ENCODE results near the gene TUSC2. TPM values are rescaled to one million over a fixed set of nuclear protein-coding genes. Genes with fewer than 3 reads are reported as not detected.

TUSC2 gene
- polyA plus RNA-seq, 1 donor from 2014 or later: 88.8 TPM

DNA sequence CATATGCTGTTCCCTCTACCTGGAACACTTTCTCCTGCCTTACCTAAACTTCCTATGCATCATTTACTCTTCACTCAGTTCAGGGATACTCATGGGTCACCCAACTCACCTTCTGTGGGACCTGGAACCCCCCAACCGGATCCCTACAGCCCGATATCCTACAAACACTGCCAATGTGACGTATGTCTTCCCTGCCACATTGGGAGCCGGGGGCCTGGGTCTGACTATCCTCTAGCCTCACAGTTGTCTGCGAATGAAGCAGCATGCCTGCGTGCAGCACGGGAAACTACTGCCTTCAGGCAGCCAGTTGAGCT is 22.1 kb upstream of the TUSC2 start:
- Histone ChIP-seq H3K36me3 (ENCODE audit: insufficient read depth, low read length) (no peaks in the 10 kb centered on the region), H2AFZ (ENCODE audit: low read depth, low read length) (peak overlapping the region; percentile 57), H4K20me1 (ENCODE audit: insufficient read depth) (no peaks in the 10 kb centered on the region), H3K4me3 (ENCODE audit: low read length) (peak overlapping the region; percentile 77), H3K27me3 (ENCODE audit: insufficient read depth, low read depth, low read length) (peaks cover 6% of the 10 kb centered on the region), H3F3A (ENCODE audit: insufficient read depth, low read length, poor library complexity, severe bottlenecking) (no peaks in the 10 kb centered on the region), H3K9ac (ENCODE audit: low read length) (peak overlapping the region; percentile 76), H3K4me2 (ENCODE audit: low read length) (peak overlapping the region; percentile 94), H3K9me2 (ENCODE audit: insufficient read depth, low read length) (no peaks in the 10 kb centered on the region), H3K27ac (ENCODE audit: low read length) (peak overlapping the region; percentile 86), H3K9me3 (ENCODE audit: low read length) (no peaks in the 10 kb centered on the region), H3K79me2 (replicated peaks; ENCODE audit: insufficient read depth, low read length) (peaks cover 7% of the 10 kb centered on the region)
- TF ChIP-seq, protein P1, sequence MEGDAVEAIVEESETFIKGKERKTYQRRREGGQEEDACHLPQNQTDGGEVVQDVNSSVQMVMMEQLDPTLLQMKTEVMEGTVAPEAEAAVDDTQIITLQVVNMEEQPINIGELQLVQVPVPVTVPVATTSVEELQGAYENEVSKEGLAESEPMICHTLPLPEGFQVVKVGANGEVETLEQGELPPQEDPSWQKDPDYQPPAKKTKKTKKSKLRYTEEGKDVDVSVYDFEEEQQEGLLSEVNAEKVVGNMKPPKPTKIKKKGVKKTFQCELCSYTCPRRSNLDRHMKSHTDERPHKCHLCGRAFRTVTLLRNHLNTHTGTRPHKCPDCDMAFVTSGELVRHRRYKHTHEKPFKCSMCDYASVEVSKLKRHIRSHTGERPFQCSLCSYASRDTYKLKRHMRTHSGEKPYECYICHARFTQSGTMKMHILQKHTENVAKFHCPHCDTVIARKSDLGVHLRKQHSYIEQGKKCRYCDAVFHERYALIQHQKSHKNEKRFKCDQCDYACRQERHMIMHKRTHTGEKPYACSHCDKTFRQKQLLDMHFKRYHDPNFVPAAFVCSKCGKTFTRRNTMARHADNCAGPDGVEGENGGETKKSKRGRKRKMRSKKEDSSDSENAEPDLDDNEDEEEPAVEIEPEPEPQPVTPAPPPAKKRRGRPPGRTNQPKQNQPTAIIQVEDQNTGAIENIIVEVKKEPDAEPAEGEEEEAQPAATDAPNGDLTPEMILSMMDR (IDR thresholded peaks at IDR 0.05; ENCODE audit: poor library complexity, severe bottlenecking): no peak
- TF ChIP-seq EP300 (conservative IDR thresholded peaks at IDR 0.05; ENCODE audit: poor library complexity, severe bottlenecking): no peak
- TF ChIP-seq, protein P2, sequence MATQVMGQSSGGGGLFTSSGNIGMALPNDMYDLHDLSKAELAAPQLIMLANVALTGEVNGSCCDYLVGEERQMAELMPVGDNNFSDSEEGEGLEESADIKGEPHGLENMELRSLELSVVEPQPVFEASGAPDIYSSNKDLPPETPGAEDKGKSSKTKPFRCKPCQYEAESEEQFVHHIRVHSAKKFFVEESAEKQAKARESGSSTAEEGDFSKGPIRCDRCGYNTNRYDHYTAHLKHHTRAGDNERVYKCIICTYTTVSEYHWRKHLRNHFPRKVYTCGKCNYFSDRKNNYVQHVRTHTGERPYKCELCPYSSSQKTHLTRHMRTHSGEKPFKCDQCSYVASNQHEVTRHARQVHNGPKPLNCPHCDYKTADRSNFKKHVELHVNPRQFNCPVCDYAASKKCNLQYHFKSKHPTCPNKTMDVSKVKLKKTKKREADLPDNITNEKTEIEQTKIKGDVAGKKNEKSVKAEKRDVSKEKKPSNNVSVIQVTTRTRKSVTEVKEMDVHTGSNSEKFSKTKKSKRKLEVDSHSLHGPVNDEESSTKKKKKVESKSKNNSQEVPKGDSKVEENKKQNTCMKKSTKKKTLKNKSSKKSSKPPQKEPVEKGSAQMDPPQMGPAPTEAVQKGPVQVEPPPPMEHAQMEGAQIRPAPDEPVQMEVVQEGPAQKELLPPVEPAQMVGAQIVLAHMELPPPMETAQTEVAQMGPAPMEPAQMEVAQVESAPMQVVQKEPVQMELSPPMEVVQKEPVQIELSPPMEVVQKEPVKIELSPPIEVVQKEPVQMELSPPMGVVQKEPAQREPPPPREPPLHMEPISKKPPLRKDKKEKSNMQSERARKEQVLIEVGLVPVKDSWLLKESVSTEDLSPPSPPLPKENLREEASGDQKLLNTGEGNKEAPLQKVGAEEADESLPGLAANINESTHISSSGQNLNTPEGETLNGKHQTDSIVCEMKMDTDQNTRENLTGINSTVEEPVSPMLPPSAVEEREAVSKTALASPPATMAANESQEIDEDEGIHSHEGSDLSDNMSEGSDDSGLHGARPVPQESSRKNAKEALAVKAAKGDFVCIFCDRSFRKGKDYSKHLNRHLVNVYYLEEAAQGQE (IDR thresholded peaks at IDR 0.05; ENCODE audit: borderline replicate concordance): no peak
- TF ChIP-seq RAD21 (conservative IDR thresholded peaks at IDR 0.05): no peak
- TF ChIP-seq SMC3 (conservative IDR thresholded peaks at IDR 0.05; ENCODE audit: poor library complexity): no peak
- TF ChIP-seq EZH2 (IDR thresholded peaks at IDR 0.05; ENCODE audit: borderline replicate concordance, insufficient read depth, low read length, poor library complexity, severe bottlenecking): no peak
- no peak for TF ChIP-seq POLR2AphosphoS5 (IDR thresholded peaks at IDR 0.05)
- TF ChIP-seq MXI1 (conservative IDR thresholded peaks at IDR 0.05; ENCODE audit: poor library complexity, severe bottlenecking): no peak

DNA sequence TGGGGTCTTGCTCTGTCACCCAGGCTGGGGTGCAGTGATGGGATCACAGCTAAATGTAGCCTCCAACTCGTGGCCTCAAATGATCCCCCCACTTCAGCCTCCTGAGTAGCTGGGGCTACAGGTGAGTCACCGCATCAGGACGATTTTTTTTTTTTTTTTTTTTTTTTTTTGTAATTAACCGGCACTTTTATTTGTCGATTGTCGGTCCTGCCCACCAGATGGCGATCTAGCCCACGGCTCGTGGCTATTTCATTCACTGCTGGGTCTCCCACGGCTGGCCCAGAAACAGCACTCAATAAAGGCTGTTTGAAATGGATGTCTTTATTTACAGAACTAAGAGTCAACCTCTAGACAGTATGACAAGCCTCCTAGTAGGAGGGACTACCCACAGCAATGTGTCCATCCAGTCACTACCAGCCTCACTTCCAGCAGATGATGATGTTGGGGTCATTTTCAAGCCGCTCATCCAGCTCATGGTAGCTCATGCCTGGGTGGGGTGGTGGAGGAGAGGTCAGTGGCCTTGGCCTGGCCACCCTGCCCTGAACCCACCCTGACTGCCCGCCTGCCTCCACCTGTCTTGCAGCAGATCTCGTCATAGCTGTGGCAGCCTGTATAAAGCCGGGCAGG is 19.3 kb upstream of the TUSC2 start:
- no peak overlapping the region for H3K4me3 ChIP-seq (ENCODE audit: low read length)
- peaks cover 7% of the 10 kb centered on the region for H3K79me2 ChIP-seq (replicated peaks; ENCODE audit: insufficient read depth, low read length)
- no peak overlapping the region for H3K4me2 ChIP-seq (ENCODE audit: low read length)
- TF ChIP-seq EZH2 (IDR thresholded peaks at IDR 0.05; ENCODE audit: borderline replicate concordance, insufficient read depth, low read length, poor library complexity, severe bottlenecking): no peak
- no peak for TF ChIP-seq TAF1 (IDR thresholded peaks at IDR 0.05; ENCODE audit: low read depth)
- TF ChIP-seq EP300 (conservative IDR thresholded peaks at IDR 0.05; ENCODE audit: poor library complexity, severe bottlenecking): no peak
- TF ChIP-seq, protein P1 (IDR thresholded peaks at IDR 0.05; ENCODE audit: poor library complexity, severe bottlenecking): peak; percentile 80
- TF ChIP-seq, protein P2 (IDR thresholded peaks at IDR 0.05; ENCODE audit: borderline replicate concordance): no peak
- TF ChIP-seq POLR2AphosphoS5 (IDR thresholded peaks at IDR 0.05): no peak
- peak; percentile 30 for TF ChIP-seq MXI1 (conservative IDR thresholded peaks at IDR 0.05; ENCODE audit: poor library complexity, severe bottlenecking)
- TF ChIP-seq RAD21 (conservative IDR thresholded peaks at IDR 0.05): peak; percentile 84
- TF ChIP-seq SMC3 (conservative IDR thresholded peaks at IDR 0.05; ENCODE audit: poor library complexity): peak; percentile 90
- H3K9me2 ChIP-seq (ENCODE audit: insufficient read depth, low read length): no peaks in the 10 kb centered on the region
- H3K27me3 ChIP-seq (ENCODE audit: insufficient read depth, low read depth, low read length): peaks cover 16% of the 10 kb centered on the region
- no peaks in the 10 kb centered on the region for H3K36me3 ChIP-seq (ENCODE audit: insufficient read depth, low read length)
- peak overlapping the region; percentile 19 for H3K9ac ChIP-seq (ENCODE audit: low read length)
- H3K9me3 ChIP-seq (ENCODE audit: low read length): no peaks in the 10 kb centered on the region
- H3F3A ChIP-seq (ENCODE audit: insufficient read depth, low read length, poor library complexity, severe bottlenecking): no peaks in the 10 kb centered on the region
- H4K20me1 ChIP-seq (ENCODE audit: insufficient read depth): no peaks in the 10 kb centered on the region
- no peak overlapping the region for H2AFZ ChIP-seq (ENCODE audit: low read depth, low read length)
- H3K27ac ChIP-seq (ENCODE audit: low read length): no peak overlapping the region

All from neural cell (in vitro differentiated cells).